ENCODE measurements around the gene SGCD. TPM values are rescaled to one million over a fixed set of nuclear protein-coding genes. Genes with fewer than 3 reads are reported as not detected.

The SGCD gene
- polyA plus RNA-seq, 1 of the 3 experiments (the other 2 are of a cell fraction), result 0.87 TPM

GRCh38 chr5:156329171-156329611 lies 2.2 kb downstream of the SGCD start:
- DNase-seq, result no peak
- Histone ChIP-seq H3K79me2 (ENCODE audit: insufficient read depth) (no peaks in the 10 kb centered on the region; the same call in 1 of the 2 replicates), H3K9me3 (no peaks in the 10 kb centered on the region), H3K4me3 (ENCODE audit: low read depth in 2 of 2, low read length in 1 of 2) (no peak overlapping the region), H3F3A (replicated peaks; ENCODE audit: insufficient read depth) (no peaks in the 10 kb centered on the region), H3K27ac (ENCODE audit: low read depth in 2 of 2, low read length in 1 of 2) (no peak overlapping the region), H3K9ac (no peak overlapping the region), H3K9me2 (no peaks in the 10 kb centered on the region), H3K4me2 (no peak overlapping the region), H3K4me1 (ENCODE audit: control insufficient read depth in 1 of 2, insufficient read depth in 2 of 2, low read depth in 1 of 2, low read length in 1 of 2) (peaks cover 0 to 5% of the 10 kb centered on the region in 2 experiments; a peak in 1 of 4 replicates), H4K20me1 (ENCODE audit: insufficient read depth) (no peaks in the 10 kb centered on the region), H3K27me3 (ENCODE audit: insufficient read depth) (no peaks in the 10 kb centered on the region), H2AFZ (ENCODE audit: low read depth) (no peak overlapping the region), H3K36me3 (replicated peaks in 1 of 2; ENCODE audit: control insufficient read depth in 1 of 2, insufficient read depth in 2 of 2, low read length in 1 of 2) (no peaks in the 10 kb centered on the region)
- POLR2A ChIA-PET, result no interaction called here
- TF ChIP-seq TAF1 (IDR thresholded peaks at IDR 0.05; ENCODE audit: borderline replicate concordance, low read depth, low read length) (no peak), TCF12 (IDR thresholded peaks at IDR 0.05) (no peak), EP300 (IDR thresholded peaks at IDR 0.05; ENCODE audit: borderline replicate concordance in 1 of 2, low read depth in 1 of 2, low read length in 1 of 2) (no peak), REST (IDR thresholded peaks at IDR 0.05; ENCODE audit: low read depth, low read length) (no peak), PBX3 (IDR thresholded peaks at IDR 0.05) (no peak), FOXM1 (IDR thresholded peaks at IDR 0.05; ENCODE audit: low read depth) (no peak), NRF1 (IDR thresholded peaks at IDR 0.05; ENCODE audit: low read depth, low read length) (no peak), JUND (IDR thresholded peaks at IDR 0.05) (no peak), USF2 (IDR thresholded peaks at IDR 0.05; ENCODE audit: borderline replicate concordance, low read depth, low read length) (no peak), CTCF (IDR thresholded peaks at IDR 0.05) (no peak), MEF2A (IDR thresholded peaks at IDR 0.05; ENCODE audit: borderline replicate concordance, low read depth) (no peak), POLR2AphosphoS5 (IDR thresholded peaks at IDR 0.05; ENCODE audit: low read depth, low read length) (no peak), SMC3 (IDR thresholded peaks at IDR 0.05; ENCODE audit: low read depth, low read length) (no peak), RXRA (IDR thresholded peaks at IDR 0.05; ENCODE audit: borderline replicate concordance, low read depth) (no peak)
- 82% methylated on average over 3 of the region's 3 CpGs for WGBS (ENCODE audit: low lambda C conversion rate)
- CTCF ChIA-PET, result no interaction called here

Data from SK-N-SH (cell line).